KMS-11 (cell line): ENCODE measurements around the gene PAAF1.

ENCODE experiments used
- H2AFZ ChIP-seq: fragments of 200-600 bp; sonication (generic); 2 replicates; pipeline ENCODE4 v1.6.1; 2016; ENCODE audit warnings: antibody characterized with exemption, mixed run types, low read depth
- H3K27ac ChIP-seq: fragments of 200-600 bp; sonication (generic); 2 replicates; pipeline ENCODE4 v1.6.1; 2016; ENCODE audit warnings: mild to moderate bottlenecking, mixed run types
- H3K27me3 ChIP-seq: fragments of 200-600 bp; sonication (generic); 2 replicates; pipeline ENCODE4 v1.6.1; 2017; ENCODE audit warnings: mild to moderate bottlenecking, low read depth, mixed run types, moderate library complexity; ENCODE audit not compliant: insufficient read depth
- H3K36me3 ChIP-seq: fragments of 200-600 bp; sonication (generic); 2 replicates; pipeline ENCODE4 v1.6.1; 2017; ENCODE audit warnings: mild to moderate bottlenecking, mixed run types; ENCODE audit not compliant: insufficient read depth
- H3K4me1 ChIP-seq: fragments of 200-600 bp; sonication (generic); 2 replicates; pipeline ENCODE4 v1.6.1; 2016; ENCODE audit warnings: mild to moderate bottlenecking, low read depth, mixed run types; ENCODE audit not compliant: poor library complexity, severe bottlenecking
- H3K4me2 ChIP-seq: fragments of 200-600 bp; sonication (generic); 2 replicates; pipeline ENCODE4 v1.7.0; 2016; ENCODE audit warnings: mild to moderate bottlenecking, mixed run types
- H3K4me3 ChIP-seq: fragments of 200-600 bp; sonication (generic); IDR thresholded peaks from 2 replicates; pipeline ENCODE4 v1.6.1; 2017; ENCODE audit warnings: low read depth, low read length, mixed read lengths; ENCODE audit not compliant: insufficient read depth
- H3K79me2 ChIP-seq: fragments of 200-600 bp; sonication (generic); 2 replicates; pipeline ENCODE4 v1.6.1; 2016; ENCODE audit warnings: low read depth, mixed run types; ENCODE audit not compliant: insufficient read depth
- H3K9ac ChIP-seq: fragments of 200-600 bp; sonication (generic); 2 replicates; pipeline ENCODE4 v1.6.1; 2016; ENCODE audit warnings: mild to moderate bottlenecking, mixed run types
- H4K20me1 ChIP-seq: fragments of 200-600 bp; sonication (generic); 2 replicates; pipeline ENCODE4 v1.6.1; 2016; ENCODE audit warnings: mild to moderate bottlenecking, mixed run types; ENCODE audit not compliant: insufficient read depth
- CTCF ChIP-seq: fragments of 200-600 bp; sonication (generic); conservative IDR thresholded peaks from 2 replicates; pipeline ENCODE4 v1.6.1; 2017; ENCODE audit warnings: low read depth, mild to moderate bottlenecking, antibody characterized with exemption, low read length, moderate library complexity, mixed read lengths

Gene PAAF1

GRCh38 chr11:73945396-73945795 is 68.6 kb downstream of the PAAF1 start:
- Histone ChIP-seq H3K4me2 (no peak overlapping the region), H4K20me1 (no peaks in the 10 kb centered on the region), H2AFZ (no peak overlapping the region), H3K79me2 (no peaks in the 10 kb centered on the region), H3K4me1 (no peaks in the 10 kb centered on the region), H3K4me3 (no peak overlapping the region), H3K36me3 (no peaks in the 10 kb centered on the region), H3K27me3 (no peaks in the 10 kb centered on the region), H3K27ac (no peak overlapping the region), H3K9ac (no peak overlapping the region)
- no peak for TF ChIP-seq CTCF

- no peaks in the 10 kb centered on the region for H3K27me3 ChIP-seq
- H3K79me2 ChIP-seq, result no peaks in the 10 kb centered on the region
- no peaks in the 10 kb centered on the region for H3K4me1 ChIP-seq
- H3K4me3 ChIP-seq, result no peak overlapping the region
- no peak overlapping the region for H3K4me2 ChIP-seq
- H2AFZ ChIP-seq, result no peak overlapping the region
- H3K9ac ChIP-seq, result no peak overlapping the region
- no peak overlapping the region for H3K27ac ChIP-seq
- H4K20me1 ChIP-seq, result no peaks in the 10 kb centered on the region
- no peaks in the 10 kb centered on the region for H3K36me3 ChIP-seq
- no peak for TF ChIP-seq CTCF
These were observed 70.1 kb downstream of the PAAF1 start for GRCh38 chr11:73946798-73947458.

- H3K79me2 ChIP-seq, result no peaks in the 10 kb centered on the region
- no peak for TF ChIP-seq CTCF
- no peak overlapping the region for H3K9ac ChIP-seq
- H3K4me3 ChIP-seq, result no peak overlapping the region
- no peaks in the 10 kb centered on the region for H3K27me3 ChIP-seq
- H4K20me1 ChIP-seq, result no peaks in the 10 kb centered on the region
- no peak overlapping the region for H3K27ac ChIP-seq
- H3K4me2 ChIP-seq, result no peak overlapping the region
- H2AFZ ChIP-seq, result no peak overlapping the region
- H3K36me3 ChIP-seq, result no peaks in the 10 kb centered on the region
- H3K4me1 ChIP-seq, result no peaks in the 10 kb centered on the region
These were observed 72.4 kb downstream of the PAAF1 start for GRCh38 chr11:73949246-73949645.

- Histone ChIP-seq H2AFZ (no peak overlapping the region), H3K4me3 (no peak overlapping the region), H3K9ac (no peak overlapping the region), H3K4me2 (no peak overlapping the region), H4K20me1 (no peaks in the 10 kb centered on the region), H3K36me3 (no peaks in the 10 kb centered on the region), H3K27me3 (no peaks in the 10 kb centered on the region), H3K79me2 (no peaks in the 10 kb centered on the region), H3K27ac (no peak overlapping the region), H3K4me1 (no peaks in the 10 kb centered on the region)
- no peak for TF ChIP-seq CTCF
These were observed 73.1 kb downstream of the PAAF1 start for GRCh38 chr11:73949912-73950311.
